Tibial nerve (tissue), 4 donors: Measurements from ENCODE around the gene SPANXA1.
"Not testable (repeated sequence)": the region's sequence is repeated elsewhere in the genome, so short reads cannot be mapped to it uniquely, and the experiment has no call there.

ENCODE experiments used
- CTCF ChIP-seq, 5 experiments: fragments of 200-600 bp in 3 of 5; fragments of 450-650 bp in 2 of 5; sonication (generic) in 3 of 5; IDR thresholded peaks; one replicate each; pipeline ENCODE4 v1.5.1; 2016 to 2019; ENCODE audit warnings: antibody characterized with exemption in 5 of 5, mild to moderate bottlenecking in 3 of 5, moderate library complexity in 2 of 5
- EP300 ChIP-seq, 2 donors: sonication (generic); formaldehyde crosslinking; IDR thresholded peaks; one replicate each; pipeline ENCODE4 v1.6.1; 2017; ENCODE audit warnings: antibody characterized with exemption in 2 of 2, mild to moderate bottlenecking in 1 of 2

GRCh38 chrX:141589408-141589807, 4.9 kb upstream of the SPANXA1 start, which contains the start of gene SPANXA2:
- not testable (repeated sequence) for TF ChIP-seq CTCF, EP300 (IDR thresholded peaks at IDR 0.05)
